GM19328 (cell line): ENCODE measurements around the gene HRAS.
A peak's percentile ranks its signal among the peaks of the same experiment; 100 is the strongest.

Source experiments
- ATAC-seq: cut with Tn5 transposase; IDR thresholded peaks from one replicate; pipeline ENCODE4 v1.9.1; 2021; ENCODE audit warnings: mild to moderate bottlenecking, moderate library complexity; ENCODE audit not compliant: unreplicated experiment

The HRAS gene

DNA sequence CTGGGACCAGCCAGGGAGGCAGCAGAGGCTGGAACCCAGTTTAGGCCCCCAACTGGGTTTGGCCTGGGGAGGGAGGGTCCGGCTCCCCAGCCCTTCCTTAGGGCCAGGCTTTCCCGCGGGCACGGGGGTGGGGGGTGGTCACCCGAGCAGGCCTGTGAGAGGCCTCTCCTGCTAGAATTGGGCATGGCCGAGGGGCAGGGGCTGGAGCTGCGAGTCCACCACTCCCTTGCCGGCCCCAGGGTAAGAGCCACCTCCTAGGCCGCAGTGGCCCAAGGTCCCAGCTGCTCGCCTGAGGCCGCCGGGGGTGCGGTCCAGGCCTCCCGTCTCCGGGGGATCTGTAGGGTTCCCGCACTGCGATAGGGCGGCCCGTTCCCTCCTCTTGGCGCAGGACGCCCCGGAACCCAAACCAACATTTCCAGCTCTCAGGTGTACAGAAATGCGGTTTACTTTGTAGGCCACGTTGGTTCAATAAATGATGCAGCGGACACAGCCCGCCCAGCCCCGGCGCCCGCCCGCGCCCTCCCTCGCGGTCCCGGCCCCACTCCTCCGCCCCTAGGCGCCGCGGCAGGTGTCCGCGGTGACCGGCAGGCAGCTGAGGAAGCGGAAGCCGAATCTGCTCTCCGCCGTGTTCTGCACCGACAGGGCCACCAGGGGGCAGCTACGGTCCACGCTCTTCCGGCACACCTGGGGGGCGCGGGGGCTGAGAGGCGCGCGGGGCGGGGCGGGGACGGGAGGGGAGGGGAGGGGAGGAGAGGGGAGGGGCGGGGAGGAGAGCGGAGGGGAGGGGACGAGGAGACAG, 19.3 kb upstream of the HRAS start:
- ATAC-seq, result no peak

DNA sequence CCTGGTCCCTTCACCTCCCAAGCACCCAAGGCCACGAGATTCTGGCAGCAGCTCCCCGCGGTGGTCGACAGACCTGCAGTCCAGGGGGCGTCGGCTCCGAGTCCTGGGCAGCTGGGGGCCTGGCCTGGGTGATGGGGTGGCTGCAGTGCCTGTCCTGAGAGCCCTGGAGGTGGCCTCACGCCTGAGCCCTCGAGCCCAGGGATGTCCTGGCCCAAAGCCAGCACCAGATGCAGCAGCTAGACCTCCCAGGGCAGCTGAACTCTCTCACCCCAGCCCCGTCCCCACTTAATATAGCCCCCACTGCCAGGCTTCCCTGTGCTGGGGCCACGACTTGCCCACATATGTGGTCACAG, 18.6 kb upstream of the HRAS start:
- ATAC-seq, result no peak

DNA sequence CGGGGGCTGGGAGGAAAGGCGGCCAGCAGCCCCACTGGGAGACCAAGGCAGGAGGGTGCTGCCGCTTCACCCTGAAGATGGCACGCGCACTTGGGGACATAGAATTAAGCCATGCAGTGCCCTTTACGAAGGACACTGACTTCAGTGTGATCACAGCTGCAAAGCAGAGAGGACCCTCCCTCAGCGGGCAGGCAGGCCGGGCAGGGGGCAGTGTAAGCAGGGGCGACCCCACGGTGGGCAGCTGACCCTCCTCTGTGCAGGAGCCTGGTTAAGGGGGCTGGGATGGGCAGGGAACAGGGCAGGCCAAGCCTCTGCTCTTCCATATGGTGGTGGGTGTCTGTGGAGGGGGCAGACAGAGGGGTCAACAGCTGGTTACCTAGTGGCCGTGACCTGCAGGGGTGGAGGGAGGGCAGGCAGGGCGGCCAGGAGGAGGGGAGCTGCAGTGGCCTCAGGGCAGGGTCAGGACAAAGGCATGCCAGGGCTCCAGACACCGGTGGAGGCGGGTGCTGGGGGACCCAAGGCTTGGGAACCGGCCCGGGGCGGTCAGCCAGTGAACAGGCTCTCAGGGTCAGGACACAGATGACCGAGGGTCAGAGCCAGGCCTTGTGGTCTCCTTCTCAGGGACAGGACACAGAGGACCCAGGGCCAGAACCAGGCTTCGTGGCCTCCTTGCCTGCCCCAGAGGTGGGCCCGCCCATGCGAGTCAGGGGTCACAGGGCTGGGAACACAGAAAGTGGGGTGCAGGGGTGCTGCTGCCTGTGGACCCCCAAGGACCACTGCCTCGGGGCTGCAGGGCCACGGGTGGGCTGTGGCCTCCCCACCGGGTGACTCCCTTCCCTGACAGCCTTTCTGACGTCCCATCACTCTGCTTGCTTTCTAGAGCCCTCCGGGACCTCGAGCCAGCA, 18.0 kb upstream of the HRAS start:
- no peak for ATAC-seq

DNA sequence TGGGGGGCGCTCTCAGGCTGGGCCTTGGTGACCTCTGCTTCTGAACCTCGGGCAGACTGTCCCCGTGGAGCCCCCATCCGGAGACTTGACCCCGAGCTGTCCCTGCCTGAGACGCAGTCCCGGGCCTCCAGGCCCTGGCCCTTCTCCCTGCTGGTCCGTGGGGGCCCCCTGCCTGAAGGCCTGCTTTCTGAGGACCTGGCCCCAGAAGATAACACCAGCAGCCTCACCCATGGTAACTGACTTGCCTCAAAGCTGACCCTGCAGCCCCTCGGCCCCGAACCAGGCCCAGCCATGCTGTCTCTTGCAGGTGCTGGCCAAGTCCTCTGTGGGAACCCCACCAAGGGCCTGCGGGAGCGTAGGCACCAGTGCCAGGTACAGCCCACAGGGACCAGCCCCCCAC, 16.2 kb upstream of the HRAS start:
- no peak for ATAC-seq

DNA sequence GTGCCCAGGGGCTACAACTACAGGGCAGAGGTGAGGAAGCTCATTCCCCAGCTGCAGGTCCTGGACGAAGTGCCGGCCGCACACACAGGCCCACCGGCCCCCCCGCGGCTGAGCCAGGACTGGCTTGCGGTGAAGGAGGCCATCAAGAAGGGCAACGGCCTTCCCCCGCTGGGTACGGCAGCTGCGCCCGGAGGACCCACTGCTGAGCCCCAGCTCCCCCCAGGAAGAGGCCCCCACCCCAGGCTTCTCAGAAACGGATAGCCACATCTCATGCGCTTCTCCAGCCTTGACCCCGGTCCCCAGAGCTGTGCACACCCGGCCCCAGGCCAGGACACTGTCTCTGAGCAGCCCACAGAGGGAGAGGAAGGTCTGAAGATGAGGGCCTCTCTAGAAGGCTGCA, 15.8 kb upstream of the HRAS start:
- no peak for ATAC-seq

DNA sequence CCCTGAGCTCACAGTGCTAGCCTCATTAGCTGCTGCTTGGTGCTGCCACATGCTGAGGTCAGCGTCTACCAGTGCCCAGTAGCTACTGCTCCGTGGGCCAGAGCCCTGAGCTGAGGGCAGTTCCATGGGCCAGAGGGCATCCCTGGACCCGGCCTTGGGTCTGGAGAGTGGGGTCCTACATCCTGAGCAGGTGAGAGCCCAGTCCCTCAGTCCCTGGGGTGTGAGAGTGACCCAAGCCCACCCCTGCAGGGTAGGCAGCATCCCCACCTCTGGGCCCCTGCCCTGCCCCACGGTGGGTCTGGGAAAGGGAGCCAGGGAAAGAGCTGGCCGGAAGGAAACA, 15.3 kb upstream of the HRAS start:
- no peak for ATAC-seq

DNA sequence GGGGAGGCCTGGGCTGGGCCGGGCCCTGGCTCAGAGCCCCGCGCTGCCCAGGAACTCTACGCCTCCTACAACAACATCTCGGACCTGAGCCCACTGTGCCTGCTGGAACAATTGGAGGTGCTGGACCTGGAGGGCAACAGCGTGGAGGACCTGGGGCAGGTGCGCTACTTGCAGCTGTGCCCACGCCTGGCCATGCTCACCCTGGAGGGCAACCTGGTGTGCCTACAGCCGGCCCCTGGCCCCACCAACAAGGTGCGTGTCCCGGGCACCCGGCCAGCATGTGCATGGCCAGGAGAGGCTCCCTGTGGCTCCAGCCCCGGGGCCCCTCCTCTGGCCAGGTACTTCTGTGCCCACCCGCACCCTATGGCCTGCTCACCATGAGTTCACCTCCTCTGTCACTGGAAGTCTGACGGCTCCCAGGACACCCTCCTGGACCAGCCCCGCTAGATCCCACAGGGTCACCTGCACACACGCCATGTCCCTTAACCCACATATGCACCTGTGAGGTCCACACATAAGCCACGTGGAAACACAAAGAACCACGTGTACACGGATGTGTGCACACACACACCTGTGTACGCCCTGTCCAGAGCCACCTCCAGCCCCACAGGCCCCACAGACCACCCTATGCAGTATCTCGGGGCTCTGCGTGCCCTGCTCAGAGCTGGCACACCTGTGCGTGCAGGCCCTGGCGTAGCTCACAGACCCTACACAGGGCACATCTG, 14.8 kb upstream of the HRAS start:
- no peak for ATAC-seq

DNA sequence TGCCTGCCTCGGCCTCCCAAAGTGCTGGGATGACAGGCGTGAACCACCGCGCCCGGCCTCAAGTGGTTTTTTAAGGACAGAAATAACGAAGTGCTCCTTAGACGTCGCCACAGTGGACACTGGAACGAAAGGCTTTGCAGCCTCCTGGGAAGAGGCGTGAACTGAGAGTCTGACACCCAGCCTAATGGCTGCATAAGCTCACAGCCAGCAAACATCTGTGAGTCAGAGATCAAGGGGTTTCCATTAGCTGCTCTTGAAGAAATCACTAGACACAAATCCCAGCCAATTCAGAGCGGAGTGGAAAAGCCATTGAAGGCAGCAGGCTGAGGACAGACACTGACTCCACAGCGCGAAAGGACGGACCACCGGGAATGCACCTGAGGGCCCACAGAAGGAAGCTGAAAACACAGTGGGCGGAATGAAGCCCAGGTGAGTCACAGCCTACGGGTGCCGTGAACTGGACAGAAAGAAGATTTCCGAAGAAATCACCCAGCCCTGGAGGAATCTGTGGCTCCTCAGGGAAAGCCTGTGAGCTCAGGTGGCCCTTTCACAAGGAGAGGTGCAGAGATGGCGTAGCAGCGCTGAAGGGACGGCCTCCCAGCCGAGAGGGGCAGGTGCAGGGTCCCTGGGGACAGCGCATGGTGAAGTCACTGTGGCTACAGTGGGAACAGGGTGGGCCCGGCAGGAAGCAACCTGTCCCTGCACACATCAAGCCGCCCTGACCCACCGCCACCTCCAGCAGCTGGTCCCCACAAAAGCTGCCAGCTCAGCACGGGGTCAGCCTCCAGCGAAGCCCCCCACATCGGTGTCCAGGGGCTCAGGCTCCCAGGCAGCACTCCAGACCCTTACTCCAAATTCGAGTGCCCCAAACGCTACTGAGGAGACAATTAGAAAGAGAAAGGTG, 13.6 kb upstream of the HRAS start:
- no peak for ATAC-seq

DNA sequence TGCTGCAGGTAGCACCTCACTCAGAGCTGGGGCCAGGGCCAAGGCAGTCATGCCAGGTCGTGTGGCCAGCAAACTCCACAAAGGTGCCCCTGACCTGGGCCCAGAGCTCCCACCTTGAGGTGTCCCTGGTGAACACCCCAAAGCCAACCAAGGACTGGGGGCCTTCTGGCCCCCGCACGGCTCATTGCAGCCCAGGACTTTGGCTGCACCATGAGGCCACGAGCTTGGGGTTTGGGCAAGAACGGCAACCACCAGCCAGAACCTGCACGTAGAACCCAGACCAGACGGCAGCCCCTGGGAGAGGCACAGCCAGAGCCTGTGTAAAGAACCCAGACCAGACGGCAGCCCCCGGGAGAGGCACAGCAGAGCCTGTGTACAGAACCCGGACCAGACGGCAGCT, 9.8 kb upstream of the HRAS start:
- no peak for ATAC-seq

DNA sequence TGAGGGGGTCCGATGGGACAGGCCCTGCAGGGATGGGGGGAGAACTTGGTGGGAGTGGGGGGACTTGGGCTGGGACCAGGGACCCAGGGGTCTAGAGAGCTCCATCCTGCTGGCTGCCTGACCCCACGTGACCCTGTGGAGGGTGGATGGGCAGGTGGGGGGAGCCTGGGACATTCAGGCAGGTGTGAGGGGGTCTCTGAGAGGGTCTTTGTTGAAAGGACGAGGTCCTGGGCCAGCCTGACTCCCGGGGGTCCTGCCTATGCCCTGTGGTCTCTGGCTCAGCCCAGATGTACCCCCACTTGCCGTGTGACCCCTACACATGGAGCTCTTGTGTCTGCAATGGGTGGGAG, 9.4 kb upstream of the HRAS start:
- ATAC-seq, result no peak

DNA sequence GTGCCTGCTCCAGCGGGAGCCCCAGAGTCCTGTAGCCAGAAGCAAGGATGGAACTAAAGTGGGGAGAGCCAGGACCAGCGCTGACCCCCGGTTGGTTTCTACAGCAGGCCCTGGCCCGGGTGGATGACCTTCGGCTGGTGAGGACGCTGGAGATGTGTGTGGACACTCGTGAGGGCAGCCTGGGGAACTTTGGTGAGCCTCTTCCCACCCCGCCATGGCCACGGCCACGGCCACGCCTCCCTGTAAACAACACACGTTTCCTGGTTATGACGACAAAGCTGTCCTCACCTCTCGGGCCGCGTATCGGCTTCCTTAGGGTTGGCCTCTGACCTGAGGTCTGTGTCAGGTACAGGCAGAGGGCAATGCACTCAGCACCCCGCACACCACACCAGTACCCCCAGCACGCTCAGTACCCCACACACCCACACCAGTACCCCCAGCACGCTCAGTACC, 6.1 kb upstream of the HRAS start:
- no peak for ATAC-seq

DNA sequence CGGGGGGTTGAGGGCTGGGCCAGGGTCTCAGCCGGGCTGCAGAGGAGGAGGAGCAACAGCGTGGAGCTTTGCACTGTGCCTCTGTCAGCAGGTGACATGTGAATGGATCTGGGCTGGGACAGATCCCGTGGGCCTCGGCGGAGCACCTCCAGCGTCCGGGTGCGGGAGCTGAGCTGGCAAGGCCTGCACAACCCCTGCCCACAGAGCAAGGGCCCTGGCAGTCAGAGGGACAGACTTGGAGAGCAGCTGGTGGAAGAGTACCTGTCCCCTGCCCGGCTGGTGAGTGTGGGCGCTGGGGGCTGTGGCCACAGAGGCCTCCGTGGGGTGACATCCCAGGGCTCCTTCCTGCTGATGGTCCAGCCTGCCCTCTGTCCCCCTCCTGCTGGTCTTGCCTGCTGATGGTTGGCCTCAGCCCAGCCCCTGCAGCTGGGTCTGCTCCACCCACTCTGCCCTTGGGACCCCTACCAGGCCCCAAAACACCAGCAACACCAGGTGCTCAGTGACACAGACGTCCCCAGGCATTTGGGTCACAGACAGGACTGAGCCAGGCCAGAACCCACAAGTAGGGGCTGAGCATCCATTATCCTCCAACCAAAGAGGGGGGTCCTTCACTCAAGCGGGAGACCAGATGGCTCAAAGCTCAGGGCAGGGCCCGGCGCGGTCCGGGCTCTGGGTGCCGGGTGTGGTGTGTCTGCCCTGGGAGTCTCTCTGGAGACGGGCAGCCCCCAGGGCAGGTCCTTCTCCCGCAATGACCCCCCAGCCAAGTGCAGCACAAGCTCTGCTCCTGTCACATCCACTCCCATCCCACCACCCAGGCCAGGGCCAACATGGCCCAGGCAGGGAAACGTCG, 5.4 kb upstream of the HRAS start:
- no peak for ATAC-seq

DNA sequence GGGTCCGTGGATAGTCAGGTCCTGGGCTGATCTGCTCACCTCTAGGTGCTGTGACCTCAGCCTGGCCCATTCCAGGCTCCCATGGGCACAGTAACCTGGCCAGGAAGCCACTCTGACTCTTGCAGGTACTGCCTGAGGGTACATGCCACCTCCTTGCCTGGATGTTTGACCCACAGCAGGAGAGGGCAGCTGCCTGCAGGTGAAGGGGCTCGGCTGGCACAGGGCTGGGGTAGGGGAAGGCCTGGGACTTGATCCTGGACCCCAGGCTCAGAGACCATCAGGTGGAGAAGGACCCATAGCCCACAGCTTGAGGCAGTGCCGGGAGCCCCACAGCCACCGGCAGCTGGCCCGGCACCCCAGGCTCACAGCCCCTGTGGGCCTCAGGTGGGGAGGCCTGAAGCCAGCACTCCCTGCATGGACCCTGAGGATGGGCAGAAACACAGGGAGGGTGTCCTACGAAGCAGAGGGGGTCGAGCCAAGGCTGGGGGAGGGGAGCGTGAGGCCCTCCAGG, 4.7 kb upstream of the HRAS start:
- ATAC-seq, result no peak

DNA sequence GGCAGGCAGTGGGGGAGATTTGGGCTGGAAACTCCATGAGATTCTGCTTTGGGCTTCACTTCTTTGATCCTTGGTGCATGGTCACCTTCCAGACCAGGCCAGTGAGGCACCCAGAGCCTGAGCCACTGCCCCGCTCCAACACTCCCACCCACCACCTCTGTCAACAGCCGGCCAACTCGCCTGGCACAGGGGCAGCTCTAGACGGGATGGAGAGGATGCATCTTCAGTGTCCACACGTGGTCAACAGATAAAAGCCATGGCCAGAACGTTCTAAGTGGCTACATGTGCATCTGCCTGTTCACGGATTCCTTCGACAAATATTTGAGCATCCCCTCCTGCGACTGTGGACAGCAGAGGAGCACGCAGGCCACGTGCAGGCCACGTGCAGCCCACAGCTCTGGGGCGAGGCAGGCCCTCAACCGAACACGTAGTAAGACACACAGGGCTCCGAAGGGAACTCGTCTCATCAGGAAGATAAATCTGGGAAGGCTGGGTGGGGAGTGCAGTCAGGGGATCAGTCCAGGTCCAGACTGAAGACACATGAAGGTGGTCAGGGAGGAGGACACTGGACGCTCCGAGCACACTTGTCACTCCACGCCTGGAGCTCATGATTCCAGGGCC, 3.2 kb upstream of the HRAS start:
- no peak for ATAC-seq

DNA sequence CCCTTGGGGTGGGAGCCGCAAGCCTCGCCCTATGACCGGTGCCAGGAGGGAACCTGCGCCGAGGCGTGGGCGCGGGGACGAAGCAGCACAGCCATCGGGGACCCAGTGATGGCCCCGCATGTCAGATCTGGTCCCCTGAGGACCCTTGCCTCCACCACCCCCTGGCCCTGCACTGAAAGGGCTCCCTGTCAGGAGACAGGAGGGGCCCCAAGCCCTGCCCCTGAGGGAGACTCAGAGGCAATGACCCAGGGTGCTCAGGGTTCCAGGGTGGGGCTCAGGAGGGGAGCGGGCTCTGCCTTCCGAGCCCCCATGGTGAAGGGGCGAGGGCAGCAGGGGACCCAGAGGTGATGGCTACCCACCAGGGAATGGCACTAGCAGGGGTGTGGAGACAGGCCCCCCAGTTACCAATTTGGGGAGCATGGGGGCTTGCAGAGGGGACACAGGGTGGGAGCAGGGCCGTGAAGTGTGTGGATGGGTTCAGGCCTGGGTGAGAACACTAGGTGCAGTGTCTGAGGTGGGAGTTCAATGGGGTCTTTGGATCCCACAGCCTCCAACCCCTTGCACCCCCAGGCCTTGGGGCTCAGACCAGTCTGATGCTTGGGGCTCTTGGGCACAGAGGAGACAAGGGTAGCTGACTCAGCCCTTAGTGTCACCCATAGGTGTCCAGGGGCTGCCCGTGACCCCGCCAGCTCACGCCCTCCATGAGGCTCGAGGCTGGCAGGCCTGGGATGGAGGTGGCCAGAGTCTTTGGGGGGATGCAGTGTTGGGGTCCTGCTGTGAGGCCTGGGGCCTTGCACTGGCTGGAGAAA, 2.5 kb upstream of the HRAS start:
- no peak for ATAC-seq

DNA sequence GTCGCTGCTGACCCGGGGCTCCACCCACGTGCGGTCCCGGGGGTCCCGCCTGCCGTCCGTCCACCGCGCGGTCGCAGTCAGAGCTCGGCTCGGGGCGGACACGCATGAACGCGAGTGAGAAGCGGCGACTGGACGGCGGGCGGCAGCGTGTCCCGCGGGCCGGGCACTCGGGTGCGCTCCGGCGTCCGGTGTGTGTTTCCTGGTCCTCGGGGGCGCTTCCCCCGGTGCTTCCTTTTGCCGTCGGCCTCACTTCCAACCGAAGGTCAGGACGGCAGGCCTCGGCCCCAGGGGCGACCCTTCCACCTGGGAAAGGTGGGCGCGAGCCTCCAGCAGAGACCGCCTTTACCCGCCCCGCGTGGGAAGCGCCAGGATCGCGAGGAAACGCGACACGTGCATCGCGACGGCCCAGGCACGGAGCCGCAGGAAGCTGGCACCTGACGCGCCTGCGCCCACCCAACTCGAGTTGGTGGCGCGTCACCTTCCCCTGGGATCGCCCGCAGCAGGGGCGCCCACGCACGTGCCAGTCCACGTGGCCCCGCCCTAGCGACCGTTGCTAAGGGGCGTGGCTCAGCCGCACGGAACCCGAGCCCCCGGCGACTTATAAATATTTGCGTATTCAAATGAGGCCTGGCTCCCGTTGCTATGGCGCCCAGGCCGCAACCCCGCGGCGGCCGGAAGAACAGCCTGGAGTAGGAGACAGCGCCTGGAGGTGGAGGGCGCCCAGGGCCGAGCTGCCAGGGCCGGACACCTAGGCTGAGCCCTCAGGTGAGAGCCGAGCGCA, 1.7 kb upstream of the HRAS start, which contains the start of gene LRRC56:
Gene LRRC56 (plus strand): TSS at position 687 of the 781 bp plus-strand sequence. CDS start 3,158 bp downstream, outside the sequence.
- peak; percentile 42 for ATAC-seq

DNA sequence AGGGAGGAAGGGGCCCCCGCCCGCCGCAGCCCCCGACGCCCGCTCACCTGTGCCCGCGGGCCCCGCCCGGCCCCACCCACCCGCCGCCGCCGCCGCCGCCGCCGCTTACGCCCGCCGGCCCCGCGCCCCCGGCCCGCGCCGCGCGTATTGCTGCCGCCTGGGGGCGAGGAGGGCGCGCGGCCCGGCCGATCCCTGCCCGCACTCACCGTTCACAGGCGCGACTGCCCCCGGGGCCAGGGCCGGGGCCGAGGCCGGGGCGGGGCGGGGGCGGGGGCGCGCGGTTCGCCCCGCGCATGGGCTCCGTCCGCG, 212 bp downstream of the HRAS start:
- no peak for ATAC-seq
